Measurements from ENCODE around the gene SLC16A8.

The SLC16A8 gene

GRCh38 chr22:38098410-38099249 is 14.6 kb upstream of the SLC16A8 start:
- H3K27me3 ChIP-seq (ENCODE audit: control insufficient read depth, insufficient read depth, low read length): no peaks in the 10 kb centered on the region
- H3K9ac ChIP-seq (ENCODE audit: low read length): no peak overlapping the region
- no peaks in the 10 kb centered on the region for H3K36me3 ChIP-seq (ENCODE audit: control insufficient read depth, insufficient read depth, low read length)
- no peaks in the 10 kb centered on the region for H3K9me3 ChIP-seq (ENCODE audit: control insufficient read depth, insufficient read depth, low read depth, low read length)
- no peak overlapping the region for H3K27ac ChIP-seq (ENCODE audit: low read depth, low read length)
- no peak overlapping the region for H3K4me3 ChIP-seq (ENCODE audit: low read depth, low read length)
- H3K4me1 ChIP-seq (ENCODE audit: control insufficient read depth, insufficient read depth, low read length): peaks cover 5% of the 10 kb centered on the region

GRCh38 chr22:38097557-38098409 is 13.8 kb upstream of the SLC16A8 start:
- Histone ChIP-seq H3K4me3 (ENCODE audit: low read depth, low read length) (peak overlapping the region; percentile 51), H3K9me3 (ENCODE audit: control insufficient read depth, insufficient read depth, low read depth, low read length) (no peaks in the 10 kb centered on the region), H3K4me1 (ENCODE audit: control insufficient read depth, insufficient read depth, low read length) (peaks cover 5% of the 10 kb centered on the region), H3K27me3 (ENCODE audit: control insufficient read depth, insufficient read depth, low read length) (no peaks in the 10 kb centered on the region), H3K36me3 (ENCODE audit: control insufficient read depth, insufficient read depth, low read length) (no peaks in the 10 kb centered on the region), H3K9ac (ENCODE audit: low read length) (peak overlapping the region; percentile 19), H3K27ac (ENCODE audit: low read depth, low read length) (no peak overlapping the region)

DNA sequence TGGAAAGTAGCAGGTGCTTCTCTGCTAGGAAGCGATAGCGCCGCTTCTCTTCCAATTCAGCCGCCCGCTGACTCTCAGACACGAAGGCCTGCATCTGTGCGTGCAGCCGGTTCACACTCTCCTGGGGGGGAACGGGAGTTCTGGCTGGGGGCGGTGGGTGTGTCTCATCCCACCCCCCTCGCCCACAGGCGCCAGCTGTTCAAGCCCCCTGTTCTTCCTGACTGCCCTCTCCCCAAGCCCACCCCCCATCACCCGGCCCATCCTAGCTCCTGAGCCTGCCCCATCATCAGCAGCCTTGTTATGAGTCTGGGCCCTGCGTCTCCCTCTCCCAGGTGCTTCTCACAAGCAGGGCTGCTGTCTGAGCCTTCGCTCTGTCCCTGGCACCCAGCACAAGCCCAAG is 13.1 kb upstream of the SLC16A8 start:
- Histone ChIP-seq H3K4me1 (ENCODE audit: control insufficient read depth, insufficient read depth, low read length) (peaks cover 5% of the 10 kb centered on the region), H3K9me3 (ENCODE audit: control insufficient read depth, insufficient read depth, low read depth, low read length) (no peaks in the 10 kb centered on the region), H3K27ac (ENCODE audit: low read depth, low read length) (no peak overlapping the region), H3K9ac (ENCODE audit: low read length) (peak overlapping the region; percentile 19), H3K4me3 (ENCODE audit: low read depth, low read length) (peak overlapping the region; percentile 51), H3K36me3 (ENCODE audit: control insufficient read depth, insufficient read depth, low read length) (no peaks in the 10 kb centered on the region), H3K27me3 (ENCODE audit: control insufficient read depth, insufficient read depth, low read length) (no peaks in the 10 kb centered on the region)

GRCh38 chr22:38089474-38089851 is 5.5 kb upstream of the SLC16A8 start:
- Histone ChIP-seq H3K4me1 (ENCODE audit: control insufficient read depth, insufficient read depth, low read length) (peaks cover 17% of the 10 kb centered on the region; the same call in 1 of the 2 replicates), H3K9me3 (ENCODE audit: control insufficient read depth, insufficient read depth, low read depth, low read length) (no peaks in the 10 kb centered on the region), H3K27ac (ENCODE audit: low read depth, low read length) (no peak overlapping the region), H3K36me3 (ENCODE audit: control insufficient read depth, insufficient read depth, low read length) (no peaks in the 10 kb centered on the region), H3K9ac (ENCODE audit: low read length) (no peak overlapping the region), H3K4me3 (ENCODE audit: low read depth, low read length) (peak overlapping the region; percentile 35; the same call in 1 of the 2 replicates), H3K27me3 (ENCODE audit: control insufficient read depth, insufficient read depth, low read length) (no peaks in the 10 kb centered on the region)

GRCh38 chr22:38088629-38089473 is 4.9 kb upstream of the SLC16A8 start:
- Histone ChIP-seq H3K36me3 (ENCODE audit: control insufficient read depth, insufficient read depth, low read length) (no peaks in the 10 kb centered on the region), H3K9me3 (ENCODE audit: control insufficient read depth, insufficient read depth, low read depth, low read length) (no peaks in the 10 kb centered on the region), H3K4me3 (ENCODE audit: low read depth, low read length) (peak overlapping the region; percentile 35; the same call in 1 of the 2 replicates), H3K27me3 (ENCODE audit: control insufficient read depth, insufficient read depth, low read length) (no peaks in the 10 kb centered on the region), H3K9ac (ENCODE audit: low read length) (no peak overlapping the region), H3K4me1 (ENCODE audit: control insufficient read depth, insufficient read depth, low read length) (peaks cover 22% of the 10 kb centered on the region), H3K27ac (ENCODE audit: low read depth, low read length) (no peak overlapping the region)

GRCh38 chr22:38087855-38088254 is 3.9 kb upstream of the SLC16A8 start:
- no peaks in the 10 kb centered on the region for H3K9me3 ChIP-seq (ENCODE audit: control insufficient read depth, insufficient read depth, low read depth, low read length)
- no peak overlapping the region for H3K27ac ChIP-seq (ENCODE audit: low read depth, low read length)
- H3K36me3 ChIP-seq (ENCODE audit: control insufficient read depth, insufficient read depth, low read length): no peaks in the 10 kb centered on the region
- H3K9ac ChIP-seq (ENCODE audit: low read length): no peak overlapping the region
- no peak overlapping the region for H3K4me3 ChIP-seq (ENCODE audit: low read depth, low read length)
- peaks cover 30% of the 10 kb centered on the region for H3K4me1 ChIP-seq (ENCODE audit: control insufficient read depth, insufficient read depth, low read length)
- peaks cover 3% of the 10 kb centered on the region for H3K27me3 ChIP-seq (ENCODE audit: control insufficient read depth, insufficient read depth, low read length)

GRCh38 chr22:38086942-38087341 is 3.0 kb upstream of the SLC16A8 start:
- H3K27me3 ChIP-seq (ENCODE audit: control insufficient read depth, insufficient read depth, low read length): peaks cover 12% of the 10 kb centered on the region
- no peaks in the 10 kb centered on the region for H3K36me3 ChIP-seq (ENCODE audit: control insufficient read depth, insufficient read depth, low read length)
- H3K9me3 ChIP-seq (ENCODE audit: control insufficient read depth, insufficient read depth, low read depth, low read length): no peaks in the 10 kb centered on the region
- H3K4me1 ChIP-seq (ENCODE audit: control insufficient read depth, insufficient read depth, low read length): peaks cover 36% of the 10 kb centered on the region
- H3K9ac ChIP-seq (ENCODE audit: low read length): no peak overlapping the region
- H3K27ac ChIP-seq (ENCODE audit: low read depth, low read length): no peak overlapping the region
- H3K4me3 ChIP-seq (ENCODE audit: low read depth, low read length): no peak overlapping the region

DNA sequence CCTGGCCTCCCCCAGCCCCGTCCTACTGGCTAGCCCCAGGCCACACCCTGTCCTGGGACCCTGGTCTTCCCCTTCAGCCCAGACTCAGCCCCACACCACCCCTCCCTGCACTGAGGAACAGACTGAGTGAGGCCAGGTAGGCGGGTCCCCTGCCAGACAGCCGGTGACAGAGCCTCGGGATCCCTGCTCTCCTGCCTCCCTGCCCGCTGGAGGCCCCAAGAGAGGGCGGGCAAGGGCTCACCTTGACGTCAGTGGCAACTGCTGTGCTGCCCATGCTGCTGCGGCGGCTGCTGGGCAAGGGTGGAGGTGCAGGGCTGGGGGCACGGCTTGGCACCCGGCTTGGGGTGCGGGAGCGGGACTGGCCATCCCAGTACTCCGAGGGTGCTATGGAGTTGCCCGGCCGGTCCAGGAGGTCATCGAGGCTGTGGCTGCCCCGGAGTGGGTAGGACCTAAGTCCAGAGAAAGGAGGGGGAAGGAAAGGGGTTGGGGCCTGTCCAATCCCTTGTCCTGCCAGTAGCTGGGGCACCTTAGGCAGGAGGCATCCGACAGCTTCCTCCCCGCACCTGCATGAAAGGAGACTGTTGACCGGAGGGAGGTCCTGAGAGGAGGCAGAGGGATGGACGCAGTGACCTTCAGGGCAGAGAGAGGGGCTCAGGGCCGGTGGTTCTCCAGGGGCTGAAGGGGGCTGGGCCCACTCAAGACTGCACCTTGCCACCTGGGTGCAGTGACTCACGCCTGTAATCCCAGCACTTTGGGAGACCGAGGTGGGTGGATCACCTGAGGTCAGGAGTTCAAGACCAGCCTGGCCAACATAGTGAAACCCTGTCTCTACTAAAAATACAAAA is 2.2 kb upstream of the SLC16A8 start:
- Histone ChIP-seq H3K9ac (ENCODE audit: low read length) (no peak overlapping the region), H3K4me3 (ENCODE audit: low read depth, low read length) (no peak overlapping the region), H3K27me3 (ENCODE audit: control insufficient read depth, insufficient read depth, low read length) (peaks cover 19% of the 10 kb centered on the region), H3K27ac (ENCODE audit: low read depth, low read length) (no peak overlapping the region), H3K4me1 (ENCODE audit: control insufficient read depth, insufficient read depth, low read length) (peaks cover 41% of the 10 kb centered on the region), H3K9me3 (ENCODE audit: control insufficient read depth, insufficient read depth, low read depth, low read length) (no peaks in the 10 kb centered on the region), H3K36me3 (ENCODE audit: control insufficient read depth, insufficient read depth, low read length) (no peaks in the 10 kb centered on the region)

- no peak overlapping the region for H3K9ac ChIP-seq (ENCODE audit: low read length)
- no peaks in the 10 kb centered on the region for H3K36me3 ChIP-seq (ENCODE audit: control insufficient read depth, insufficient read depth, low read length)
- H3K4me1 ChIP-seq (ENCODE audit: control insufficient read depth, insufficient read depth, low read length): peaks cover 41% of the 10 kb centered on the region
- H3K27me3 ChIP-seq (ENCODE audit: control insufficient read depth, insufficient read depth, low read length): peaks cover 26% of the 10 kb centered on the region
- no peak overlapping the region for H3K27ac ChIP-seq (ENCODE audit: low read depth, low read length)
- H3K4me3 ChIP-seq (ENCODE audit: low read depth, low read length): no peak overlapping the region
- H3K9me3 ChIP-seq (ENCODE audit: control insufficient read depth, insufficient read depth, low read depth, low read length): no peaks in the 10 kb centered on the region
These were observed 1.5 kb upstream of the SLC16A8 start for GRCh38 chr22:38085501-38085900.

DNA sequence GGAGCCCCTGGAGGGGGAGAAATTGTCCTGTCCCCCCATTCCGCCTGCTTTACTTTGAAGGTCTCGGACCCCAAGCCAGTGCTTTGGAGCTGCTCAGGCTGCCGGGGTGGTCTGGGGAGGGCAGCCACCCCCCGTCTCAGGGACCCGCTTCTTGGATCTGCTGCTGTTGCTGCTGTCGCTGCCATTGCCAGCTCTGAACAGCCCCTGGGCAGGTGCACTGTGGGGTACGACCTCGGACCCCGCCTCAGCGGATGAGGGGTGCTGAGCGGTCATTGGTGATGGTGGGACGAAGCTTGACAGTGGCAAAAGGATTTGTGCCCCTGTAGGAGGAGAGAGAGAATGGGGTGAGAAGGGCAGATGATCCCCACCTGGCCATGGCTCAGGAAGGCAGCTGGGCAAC is 1.1 kb upstream of the SLC16A8 start:
- no peaks in the 10 kb centered on the region for H3K36me3 ChIP-seq (ENCODE audit: control insufficient read depth, insufficient read depth, low read length)
- no peak overlapping the region for H3K4me3 ChIP-seq (ENCODE audit: low read depth, low read length)
- peaks cover 41% of the 10 kb centered on the region for H3K4me1 ChIP-seq (ENCODE audit: control insufficient read depth, insufficient read depth, low read length)
- peaks cover 30% of the 10 kb centered on the region for H3K27me3 ChIP-seq (ENCODE audit: control insufficient read depth, insufficient read depth, low read length)
- no peak overlapping the region for H3K27ac ChIP-seq (ENCODE audit: low read depth, low read length)
- H3K9me3 ChIP-seq (ENCODE audit: control insufficient read depth, insufficient read depth, low read depth, low read length): no peaks in the 10 kb centered on the region
- no peak overlapping the region for H3K9ac ChIP-seq (ENCODE audit: low read length)
